Muscle of leg (tissue), 11 donors: ENCODE results near the gene MYORG. TPM values are rescaled to one million over a fixed set of nuclear protein-coding genes. Genes with fewer than 3 reads are reported as not detected.

Source experiments
- DNase-seq: peaks from one replicate; pipeline ENCODE4 v3.0.0; 2013
- H3K27ac ChIP-seq: one replicate; pipeline ENCODE4 v1.5.1; 2013; ENCODE audit warnings: mild to moderate bottlenecking, low read length, control low read depth
- H3K27me3 ChIP-seq: one replicate; pipeline ENCODE4 v1.6.1; 2013; ENCODE audit warnings: low read length; ENCODE audit not compliant: control insufficient read depth, insufficient read depth
- H3K36me3 ChIP-seq: one replicate; pipeline ENCODE4 v1.6.1; 2013; ENCODE audit warnings: low read length; ENCODE audit not compliant: control insufficient read depth, insufficient read depth
- H3K4me1 ChIP-seq: one replicate; pipeline ENCODE4 v1.6.1; 2013; ENCODE audit warnings: low read length; ENCODE audit not compliant: control insufficient read depth, insufficient read depth
- H3K4me3 ChIP-seq: one replicate; pipeline ENCODE4 v1.5.1; 2013; ENCODE audit warnings: low read length, control low read depth
- H3K9me3 ChIP-seq: replicated peaks from 2 replicates; pipeline ENCODE4 v1.6.1; 2013; ENCODE audit warnings: low read depth, low read length; ENCODE audit not compliant: control insufficient read depth
- WGBS: methylation state at CpG from one replicate; pipeline ENCODE4 v1.1.5; 2013; ENCODE audit warnings: missing lambda C conversion rate; ENCODE audit not compliant: insufficient coverage; 5-methylcytosine and 5-hydroxymethylcytosine counted together
- polyA plus RNA-seq, 8 donors: library from polyadenylated mRNA; unstranded; fragments of 120-200 nt; gene quantifications; one replicate each; pipeline versions ENCODE4 v1.2.1 to v1.2.3, GENCODE V29; 2013; ENCODE audit warnings: inconsistent platforms in 1 of 8, low replicate concordance in 1 of 8; ENCODE audit not compliant: insufficient read length in 8 of 8, insufficient read depth in 1 of 8
- total RNA-seq: library from RNA; stranded (reverse); fragments of 120-200 nt; gene quantifications from one replicate; pipeline ENCODE4 v1.2.4, GENCODE V29; 2013

The MYORG gene
- total and polyA plus RNA-seq, 9 donors = 8.1 to 20.3 (median 15.9) TPM

GRCh38 chr9:34322899-34323591, 53.7 kb downstream of the MYORG start:
- H3K4me3 ChIP-seq = no peak overlapping the region
- WGBS = 50% methylated on average over 1 of the region's 2 CpGs
- H3K27ac ChIP-seq = peak overlapping the region; percentile 81
- H3K27me3 ChIP-seq = no peaks in the 10 kb centered on the region
- no peaks in the 10 kb centered on the region for H3K36me3 ChIP-seq
- peaks cover 5% of the 10 kb centered on the region for H3K4me1 ChIP-seq
- DNase-seq = no peak
- no peaks in the 10 kb centered on the region for H3K9me3 ChIP-seq

- WGBS = no CpG with 5 or more reads among the region's 7 CpGs
Measured at GRCh38 chr9:34321451-34321850, 55.2 kb downstream of the MYORG start.

GRCh38 chr9:34318163-34318790, 58.4 kb downstream of the MYORG start:
- peaks cover 5% of the 10 kb centered on the region for H3K4me1 ChIP-seq
- H3K27me3 ChIP-seq = no peaks in the 10 kb centered on the region
- H3K4me3 ChIP-seq = no peak overlapping the region
- H3K9me3 ChIP-seq = no peaks in the 10 kb centered on the region
- H3K36me3 ChIP-seq = no peaks in the 10 kb centered on the region
- no peak overlapping the region for H3K27ac ChIP-seq
- no peak for DNase-seq
- 95% methylated on average over 43 of the region's 44 CpGs for WGBS

More at GRCh38 chr9:34321451-34321850, 55.2 kb downstream of the MYORG start:
- H3K4me3 ChIP-seq = no peak overlapping the region
- no peak overlapping the region for H3K27ac ChIP-seq
- H3K4me1 ChIP-seq = peaks cover 5% of the 10 kb centered on the region
- no peaks in the 10 kb centered on the region for H3K27me3 ChIP-seq
- no peaks in the 10 kb centered on the region for H3K36me3 ChIP-seq
- no peaks in the 10 kb centered on the region for H3K9me3 ChIP-seq
- DNase-seq = no peak

- no CpG with 5 or more reads among the region's 2 CpGs for WGBS
- H3K4me3 ChIP-seq = no peak overlapping the region
- no peak for DNase-seq
- no peaks in the 10 kb centered on the region for H3K27me3 ChIP-seq
- no peaks in the 10 kb centered on the region for H3K36me3 ChIP-seq
- H3K4me1 ChIP-seq = peaks cover 3% of the 10 kb centered on the region
- H3K27ac ChIP-seq = no peak overlapping the region
- H3K9me3 ChIP-seq = no peaks in the 10 kb centered on the region
Measured at GRCh38 chr9:34317436-34317835, 59.3 kb downstream of the MYORG start.

Other genes with a start within 250 kb of the MYORG start
- gene UBAP1, start 197.9 kb downstream of the MYORG start, total RNA-seq = 17.9 TPM
- gene UBAP1, start 197.9 kb downstream of the MYORG start, polyA plus RNA-seq = 10 to 100 TPM; 30.2 to 37.4 (median 33.6) TPM
- gene KIF24, start 47.6 kb downstream of the MYORG start, total RNA-seq = 10.3 TPM
- gene KIF24, start 47.6 kb downstream of the MYORG start, polyA plus RNA-seq = 10 to 100 TPM in 7 of 8 donors, 1 to 10 TPM in 1; 6.8 to 26.3 (median 19.8) TPM
- gene NUDT2, start 47.3 kb downstream of the MYORG start, total RNA-seq = 22.5 TPM
- gene NUDT2, start 47.3 kb downstream of the MYORG start, polyA plus RNA-seq = 10 to 100 TPM; 22.1 to 31.5 (median 26.9) TPM
- 6.0 TPM for gene FAM219A, start 81.7 kb upstream of the MYORG start, total RNA-seq
- 10 to 100 TPM; 10.6 to 13.3 (median 11.8) TPM for gene FAM219A, start 81.7 kb upstream of the MYORG start, polyA plus RNA-seq
- 0.13 TPM for gene DNAI1, start 81.9 kb upstream of the MYORG start, total RNA-seq
- under 1 TPM in 3 of 8 donors, not detected in 5; 0.18 to 0.29 (median 0.25) TPM for gene DNAI1, start 81.9 kb upstream of the MYORG start, polyA plus RNA-seq
- gene ENHO, start 146.1 kb upstream of the MYORG start, total RNA-seq = 3.4 TPM
- 1 to 10 TPM; 2.8 to 6.1 (median 4.8) TPM for gene ENHO, start 146.1 kb upstream of the MYORG start, polyA plus RNA-seq
- gene CNTFR, start 212.8 kb upstream of the MYORG start, total RNA-seq = 22.1 TPM
- gene CNTFR, start 212.8 kb upstream of the MYORG start, polyA plus RNA-seq = 10 to 100 TPM; 32.6 to 88.6 (median 63.2) TPM
- 26.1 TPM for gene RPP25L, start 235.2 kb upstream of the MYORG start, total RNA-seq
- 10 to 100 TPM; 20.4 to 25.9 (median 22.0) TPM for gene RPP25L, start 235.2 kb upstream of the MYORG start, polyA plus RNA-seq
- 67.4 TPM for gene DCTN3, start 243.6 kb upstream of the MYORG start, total RNA-seq
- gene DCTN3, start 243.6 kb upstream of the MYORG start, polyA plus RNA-seq = 10 to 100 TPM; 69.0 to 78.7 (median 71.4) TPM